Measurements from ENCODE around the gene XRRA1.
"Not testable (repeated sequence)": the region's sequence is repeated elsewhere in the genome, so short reads cannot be mapped to it uniquely, and the experiment has no call there.

XRRA1 gene, protein sequence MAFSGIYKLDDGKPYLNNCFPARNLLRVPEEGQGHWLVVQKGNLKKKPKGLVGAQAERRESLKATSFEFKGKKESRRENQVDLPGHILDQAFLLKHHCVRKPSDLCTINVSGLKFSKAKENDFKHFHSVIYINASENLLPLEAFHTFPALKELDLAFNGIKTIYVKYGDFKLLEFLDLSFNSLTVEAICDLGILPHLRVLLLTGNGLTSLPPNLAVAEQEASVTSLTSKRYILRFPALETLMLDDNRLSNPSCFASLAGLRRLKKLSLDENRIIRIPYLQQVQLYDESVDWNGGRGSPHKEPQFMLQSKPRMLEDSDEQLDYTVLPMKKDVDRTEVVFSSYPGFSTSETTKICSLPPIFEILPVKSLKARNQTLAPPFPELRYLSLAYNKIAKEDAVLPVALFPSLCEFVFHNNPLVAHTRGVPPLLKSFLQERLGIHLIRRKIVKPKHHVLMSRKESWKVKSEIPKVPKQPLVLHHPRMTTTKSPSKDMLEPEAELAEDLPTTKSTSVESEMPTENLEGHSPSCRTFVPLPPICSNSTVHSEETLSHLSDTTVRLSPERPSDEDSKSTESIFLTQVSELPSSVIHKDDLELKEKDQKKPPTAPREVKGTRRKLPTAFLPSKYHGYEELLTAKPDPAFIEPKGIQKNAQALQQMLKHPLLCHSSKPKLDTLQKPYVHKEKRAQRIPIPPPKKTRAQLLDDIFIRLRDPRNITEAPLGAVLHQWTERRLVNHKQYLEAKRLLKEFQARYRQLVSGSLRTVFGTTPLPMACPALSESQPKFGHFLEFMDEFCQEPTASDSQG

DNA sequence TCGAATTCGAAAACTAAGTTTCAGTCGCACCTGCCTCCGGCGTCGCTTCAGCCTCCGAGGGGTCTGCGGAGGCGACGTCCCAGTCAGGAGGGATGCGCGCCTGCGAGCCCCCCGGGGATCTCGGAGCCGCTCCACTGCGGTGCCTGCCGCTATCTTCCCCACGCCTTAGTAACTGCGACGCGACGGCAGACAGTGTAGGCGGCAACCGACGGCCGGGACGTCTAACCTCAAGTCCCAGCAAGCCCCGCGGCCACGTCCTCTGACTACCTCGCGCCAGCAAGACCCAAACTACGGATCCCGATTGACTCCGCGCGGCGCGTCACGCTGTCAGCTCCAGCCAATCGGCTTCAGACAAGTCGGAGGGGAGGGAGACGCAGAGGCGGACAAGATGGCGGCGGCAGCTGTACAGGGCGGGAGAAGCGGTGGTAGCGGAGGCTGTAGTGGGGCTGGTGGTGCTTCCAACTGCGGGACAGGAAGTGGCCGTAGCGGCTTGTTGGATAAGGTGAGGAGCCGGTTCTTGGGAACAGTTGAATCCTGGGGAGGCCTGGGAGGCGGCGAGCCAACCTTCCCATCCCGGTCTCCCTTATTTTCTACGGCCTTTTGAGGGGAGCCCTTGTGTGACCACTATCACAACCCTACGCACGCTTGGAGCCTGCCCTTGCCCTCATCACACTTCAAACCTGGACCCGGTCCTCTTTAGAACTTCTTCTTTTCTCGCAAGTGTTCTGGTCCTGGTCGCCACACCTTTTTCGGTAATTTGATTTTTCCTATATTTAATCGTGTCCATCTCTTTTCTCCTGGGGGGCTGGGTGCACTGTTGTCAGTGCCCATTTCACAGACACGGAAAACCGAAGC lies at the start of gene XRRA1, which contains the start of gene SPCS2:
XRRA1 (minus strand) TSS at position 194 of the 855 bp plus-strand sequence. CDS start 8,213 bp downstream, outside the sequence.
SPCS2 (plus strand) TSS at position 369 of the 855 bp plus-strand sequence; CDS start at position 389, 20 bp downstream.
- peak; percentile 95 for DNase-seq (ENCODE audit: low read depth)

DNA sequence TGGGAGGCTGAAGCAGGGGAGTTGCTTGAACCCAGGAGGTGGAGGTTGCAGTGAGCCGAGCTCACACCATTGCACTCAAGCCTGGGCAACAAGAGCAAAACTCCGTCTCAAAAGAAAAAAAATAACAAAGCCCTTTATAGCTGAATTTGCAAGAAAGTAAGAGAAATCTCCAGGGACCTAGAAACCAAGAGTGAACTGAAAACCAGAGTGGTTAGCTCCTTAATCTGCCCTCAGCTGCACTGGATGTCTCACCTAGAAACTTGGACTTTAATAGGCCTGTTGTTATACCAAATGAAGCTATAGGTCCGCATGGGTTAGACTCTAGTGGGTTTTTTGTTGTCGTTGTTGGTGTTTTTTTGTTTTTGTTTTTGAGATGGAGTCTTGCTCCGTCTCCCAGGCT lies 44.0 kb upstream of the XRRA1 start:
- no peak for DNase-seq (ENCODE audit: low read depth)

DNA sequence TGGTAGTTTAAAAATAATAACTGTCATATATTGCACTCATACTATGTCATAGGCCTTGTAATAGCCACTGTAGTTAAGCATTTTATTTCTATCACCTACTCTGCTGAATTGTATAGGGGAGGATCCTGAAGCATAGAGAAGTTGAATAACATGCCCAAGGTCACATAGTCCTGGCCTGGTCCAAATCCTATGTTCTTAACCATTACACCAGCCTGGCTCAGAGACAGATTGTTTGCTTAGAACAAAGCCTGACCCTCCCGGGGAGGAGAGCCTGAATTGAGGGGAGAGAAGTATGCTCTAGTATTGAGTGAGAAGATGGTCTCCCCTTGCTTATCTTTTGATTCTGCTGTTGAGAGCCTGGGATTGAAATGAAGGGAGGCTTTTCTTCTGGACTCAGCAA lies 42.0 kb upstream of the XRRA1 start:
- DNase-seq (ENCODE audit: low read depth), result no peak

DNA sequence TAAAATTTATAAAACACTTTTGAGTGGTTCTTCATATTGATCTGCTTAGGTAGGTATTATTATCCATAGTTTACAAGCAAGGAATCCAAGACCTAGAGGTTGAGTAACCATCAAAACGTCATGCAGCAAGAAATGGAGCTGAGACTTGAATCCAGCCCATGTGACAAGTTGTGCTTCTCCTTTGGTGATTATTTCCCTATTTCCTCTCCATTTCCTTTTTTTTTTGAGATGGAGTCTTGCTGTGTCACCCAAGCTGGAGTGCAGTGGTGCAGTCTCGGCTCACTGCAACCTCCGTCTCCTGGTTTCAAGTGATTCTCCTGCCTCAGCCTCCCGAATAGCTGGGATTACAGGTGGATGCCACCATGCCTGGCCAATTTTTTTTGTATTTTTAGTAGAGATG lies 41.3 kb upstream of the XRRA1 start:
- not testable (repeated sequence) for DNase-seq (ENCODE audit: low read depth)

DNA sequence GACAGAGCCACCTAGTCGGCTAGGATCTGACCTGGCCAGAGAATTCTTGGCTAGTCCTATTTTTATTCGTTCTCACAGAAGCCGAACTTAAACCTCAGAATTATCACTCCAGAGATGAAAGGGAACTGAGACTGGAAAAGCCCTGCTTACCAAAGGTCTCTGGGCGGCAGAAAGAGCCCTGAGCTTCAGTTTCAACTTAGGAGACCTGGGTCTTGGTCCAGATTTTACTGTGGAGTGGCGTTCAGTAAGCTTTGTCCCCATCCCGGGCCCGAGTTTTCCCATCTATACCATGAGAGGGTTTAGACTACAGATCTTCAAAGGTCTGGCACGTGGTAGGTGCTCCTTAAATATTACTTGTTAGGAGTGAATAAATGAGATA lies 40.4 kb upstream of the XRRA1 start:
- DNase-seq (ENCODE audit: low read depth), result no peak

DNA sequence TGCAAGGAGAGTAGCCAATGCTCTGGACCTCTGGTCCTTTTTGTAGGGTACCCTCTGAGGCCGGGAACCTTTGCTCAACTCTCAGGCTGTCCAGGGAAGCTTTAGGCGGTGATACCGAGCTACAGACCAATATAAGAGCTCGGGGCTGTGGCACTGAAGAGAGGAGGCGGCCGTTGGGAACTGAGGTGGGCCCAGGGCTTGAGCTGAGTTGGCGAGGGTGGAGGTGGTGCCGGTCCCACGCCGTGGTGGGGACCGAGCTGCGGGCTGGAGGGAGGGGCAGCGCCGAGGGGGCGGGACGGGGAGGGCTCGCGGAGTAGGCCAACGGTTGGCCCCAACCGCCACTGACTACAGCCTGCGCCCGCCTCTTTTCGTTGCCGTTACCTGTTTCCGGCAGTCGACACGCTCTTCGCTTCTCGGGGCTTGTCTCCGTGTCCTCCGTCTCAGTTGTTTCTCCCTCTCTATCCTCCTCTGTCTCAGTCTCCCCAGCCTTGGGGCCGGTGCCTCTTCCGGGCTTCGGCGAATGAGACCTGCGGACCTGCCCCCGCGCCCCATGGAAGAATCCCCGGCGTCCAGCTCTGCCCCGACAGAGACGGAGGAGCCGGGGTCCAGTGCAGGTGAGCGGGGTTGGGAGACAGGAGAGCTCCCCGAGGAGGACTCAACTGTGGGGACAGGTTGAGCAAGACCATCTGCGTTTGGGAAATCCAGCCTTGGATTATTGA lies 39.8 kb upstream of the XRRA1 start, which contains the start of gene NEU3:
NEU3 (plus strand) TSS at position 393 of the 719 bp plus-strand sequence; CDS start at position 521, 128 bp downstream.
- peak; percentile 69 for DNase-seq (ENCODE audit: low read depth)

DNA sequence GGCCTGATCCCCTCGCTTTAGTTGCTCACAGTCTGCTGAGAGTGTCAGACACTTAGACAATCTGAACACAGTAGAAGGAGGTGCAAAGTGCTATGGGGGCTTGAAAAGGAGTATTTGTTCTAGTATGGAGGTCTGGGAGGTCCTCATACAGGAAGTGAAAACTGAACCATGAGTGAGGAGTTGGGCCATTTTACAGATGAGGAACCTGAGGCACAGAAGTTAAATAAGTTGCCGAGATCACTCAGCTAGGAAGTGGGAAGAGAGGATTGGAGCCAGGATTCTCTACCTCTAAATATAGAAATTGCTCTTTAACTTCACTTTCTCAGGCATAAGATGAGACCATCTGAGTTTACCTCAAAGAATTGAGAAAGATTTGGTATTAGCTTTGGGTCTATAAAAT lies 35.8 kb upstream of the XRRA1 start:
- DNase-seq (ENCODE audit: low read depth), result no peak

DNA sequence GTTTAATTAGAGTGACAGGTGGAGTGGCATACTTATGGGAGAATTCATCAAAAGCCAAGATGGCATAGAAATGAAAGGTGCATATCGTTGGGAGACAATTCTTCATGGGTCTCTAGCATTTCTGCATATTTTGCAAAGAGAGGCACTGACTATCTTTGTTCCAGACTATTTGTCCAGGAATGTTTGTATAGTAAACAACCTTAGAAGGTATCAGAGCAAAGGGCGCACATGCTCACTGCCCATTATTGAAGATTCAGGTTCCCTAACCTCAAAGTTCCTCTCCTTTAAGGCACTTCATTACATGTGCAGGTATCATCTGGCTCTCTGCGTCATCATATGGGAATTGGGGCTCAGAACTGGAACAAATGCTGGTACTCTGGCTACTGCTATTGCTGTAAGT lies 35.2 kb upstream of the XRRA1 start:
- DNase-seq (ENCODE audit: low read depth), result no peak

DNA sequence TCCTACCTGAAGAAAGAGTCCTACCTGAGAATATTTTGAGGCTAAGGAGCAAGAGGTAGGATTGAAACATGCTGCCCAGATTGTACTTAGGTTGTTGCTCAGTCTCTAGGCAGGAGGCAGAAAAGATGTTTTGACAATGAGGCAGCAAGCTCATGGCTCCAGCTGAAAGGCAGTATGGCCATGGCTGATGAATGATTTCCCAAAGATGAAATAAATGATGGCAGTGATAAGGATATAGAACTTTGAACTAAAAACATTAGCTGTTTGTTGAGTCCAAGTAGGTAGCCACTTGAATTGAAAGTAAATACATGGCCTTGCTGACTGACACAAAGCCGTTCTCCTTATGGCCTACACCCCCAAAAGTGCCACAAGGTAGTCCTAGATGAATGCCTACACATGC lies 33.0 kb upstream of the XRRA1 start:
- DNase-seq (ENCODE audit: low read depth), result no peak

DNA sequence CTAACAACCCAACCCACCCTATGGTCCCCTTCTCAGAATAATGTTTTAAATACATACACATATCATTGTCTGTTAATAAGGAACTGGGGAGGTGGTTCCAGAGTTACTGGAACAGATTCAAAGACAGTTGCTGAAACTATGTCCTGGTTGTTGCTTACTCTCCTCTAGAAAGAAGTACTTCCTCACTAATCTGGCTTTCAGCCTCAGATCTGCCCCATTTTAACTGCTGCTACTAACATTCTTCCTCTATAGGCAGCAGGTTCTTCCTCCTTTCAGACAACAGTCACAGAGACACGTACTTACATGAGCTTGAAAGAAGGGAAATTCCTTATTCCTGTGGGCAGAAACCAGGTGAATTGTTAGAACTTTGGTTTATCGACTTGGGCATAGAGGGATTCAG lies 31.7 kb upstream of the XRRA1 start:
- no peak for DNase-seq (ENCODE audit: low read depth)

DNA sequence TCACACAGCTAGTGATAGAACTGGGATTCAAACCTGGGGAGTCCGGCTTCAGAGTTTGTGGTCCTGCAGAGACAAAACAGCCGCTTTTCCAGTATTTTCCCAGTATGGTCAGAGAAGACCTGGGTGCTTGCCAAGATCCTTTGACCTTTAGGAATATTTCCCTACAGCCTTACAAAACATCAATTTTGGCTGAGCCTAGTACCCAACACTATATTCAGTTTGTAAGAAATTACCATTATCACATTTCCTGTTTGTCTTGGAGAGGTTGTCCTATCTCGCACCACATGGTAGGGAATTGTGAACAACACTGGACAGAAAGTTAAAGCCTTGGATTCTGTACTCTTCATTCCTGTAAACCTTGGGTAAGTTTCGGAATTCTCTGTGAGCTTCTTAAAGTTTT lies 29.1 kb upstream of the XRRA1 start:
- DNase-seq (ENCODE audit: low read depth), result no peak

DNA sequence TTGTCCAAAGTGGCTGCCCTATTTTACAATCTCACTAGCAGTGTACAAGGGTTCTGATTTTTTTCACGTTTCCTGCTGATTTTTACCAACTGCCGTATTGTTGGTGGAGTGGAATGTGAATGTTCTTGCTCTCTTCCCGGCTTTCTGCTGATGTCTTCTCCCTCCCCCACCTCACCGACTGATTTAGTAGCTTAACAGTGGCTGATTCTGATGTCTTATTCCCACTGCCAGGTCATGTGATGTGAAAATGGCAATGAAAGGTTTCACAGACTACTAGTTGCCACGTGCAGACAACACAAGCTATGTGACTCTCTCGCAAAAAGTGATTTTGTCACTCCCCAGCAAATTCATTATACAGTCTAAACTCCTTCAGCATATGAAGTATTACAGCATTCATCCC lies 22.5 kb upstream of the XRRA1 start:
- no peak for DNase-seq (ENCODE audit: low read depth)

DNA sequence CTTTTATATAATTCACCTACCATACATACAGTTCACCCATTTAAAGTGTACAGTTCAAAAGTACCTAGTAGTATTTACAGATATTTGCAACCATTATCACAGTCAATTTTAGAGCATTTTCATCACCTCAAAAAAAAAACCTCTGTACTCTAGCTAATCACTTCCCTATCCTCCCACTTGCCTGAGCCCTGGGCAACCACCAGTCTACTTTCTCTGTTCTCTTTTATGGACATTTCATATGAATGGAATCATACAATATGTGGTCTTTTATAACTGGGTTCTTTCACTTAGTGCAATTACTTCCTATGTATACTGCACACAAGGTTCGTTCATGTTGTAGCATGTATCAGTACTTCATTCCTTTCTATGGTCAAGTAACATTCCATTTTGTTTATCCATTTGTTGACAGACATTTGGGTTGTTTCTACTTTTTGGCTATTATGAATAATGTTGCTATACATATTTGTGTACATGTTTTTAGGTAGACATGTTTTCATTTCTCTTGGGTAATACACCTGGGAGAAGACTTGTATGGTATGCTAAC lies 22.0 kb upstream of the XRRA1 start:
- DNase-seq (ENCODE audit: low read depth), result no peak

DNA sequence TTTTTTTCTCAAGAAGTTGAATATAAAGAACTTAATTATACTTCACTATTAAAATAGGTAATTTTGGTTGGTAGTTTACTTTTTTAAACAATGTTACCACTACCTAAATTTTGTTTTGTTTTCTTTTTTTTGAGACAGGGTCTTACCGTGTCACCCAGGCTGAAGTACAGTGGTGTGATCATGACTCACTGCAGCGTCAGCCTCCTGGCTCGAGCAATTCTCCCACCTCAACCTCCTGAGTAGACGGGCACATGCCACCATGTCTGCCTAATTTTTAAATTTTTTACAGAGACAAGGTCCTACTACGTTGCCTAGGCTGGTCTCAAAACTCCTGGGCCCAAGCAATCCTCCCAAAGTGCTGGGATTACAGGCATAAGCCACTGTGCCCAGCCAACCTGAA lies 17.8 kb upstream of the XRRA1 start:
- no peak for DNase-seq (ENCODE audit: low read depth)

DNA sequence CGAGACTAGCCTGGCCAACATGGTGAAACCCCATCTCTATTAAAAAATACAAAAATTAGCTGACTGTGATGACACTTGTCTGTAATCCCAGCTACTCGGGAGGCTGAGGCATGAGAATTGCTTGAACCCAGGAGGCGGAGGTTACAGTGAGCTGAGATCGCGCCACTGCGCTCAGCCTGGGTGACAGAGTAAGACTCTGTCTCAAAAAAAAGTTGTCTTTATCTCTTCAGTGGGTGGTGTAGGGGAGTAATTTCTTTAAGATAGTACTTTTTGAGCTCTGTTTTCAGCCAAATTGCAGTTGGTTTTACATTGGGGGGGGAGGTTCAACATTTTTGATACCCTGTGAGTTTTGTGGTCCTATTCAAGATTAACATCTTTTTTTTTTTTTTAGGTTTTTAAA lies 11.2 kb upstream of the XRRA1 start:
- DNase-seq (ENCODE audit: low read depth), result not testable (repeated sequence)

DNA sequence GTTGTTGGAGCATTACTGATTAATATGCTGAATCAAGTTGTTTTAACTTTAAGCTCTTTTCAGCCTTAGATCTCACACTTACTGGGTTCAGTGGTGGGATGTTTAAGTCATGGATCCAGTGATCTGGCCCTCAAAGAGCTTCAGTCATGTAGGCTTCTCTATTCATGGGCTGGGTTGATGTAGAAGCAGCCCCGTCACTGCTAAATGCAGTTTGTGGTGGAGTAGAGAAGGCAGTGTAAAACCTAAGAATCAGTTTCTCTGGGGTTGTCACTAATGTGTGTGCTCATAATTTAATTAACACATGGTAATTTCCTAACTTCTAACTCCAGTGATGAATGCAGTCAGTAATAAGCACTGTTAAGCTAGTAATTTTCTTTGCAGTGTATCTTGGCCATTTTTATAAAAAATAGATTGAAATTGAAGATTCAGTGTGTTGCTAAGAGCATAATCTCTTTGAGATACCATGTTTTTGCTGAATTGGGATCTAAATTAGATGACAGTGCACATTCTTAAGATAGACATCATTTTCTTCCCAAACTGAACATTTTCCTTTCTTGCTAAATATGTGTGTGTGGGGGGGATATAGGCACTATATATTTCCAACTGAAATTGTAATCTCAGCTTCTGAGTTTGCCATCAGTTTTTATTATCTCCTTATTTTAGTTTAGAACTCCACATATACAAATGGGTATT lies 9.2 kb upstream of the XRRA1 start:
- DNase-seq (ENCODE audit: low read depth), result no peak

DNA sequence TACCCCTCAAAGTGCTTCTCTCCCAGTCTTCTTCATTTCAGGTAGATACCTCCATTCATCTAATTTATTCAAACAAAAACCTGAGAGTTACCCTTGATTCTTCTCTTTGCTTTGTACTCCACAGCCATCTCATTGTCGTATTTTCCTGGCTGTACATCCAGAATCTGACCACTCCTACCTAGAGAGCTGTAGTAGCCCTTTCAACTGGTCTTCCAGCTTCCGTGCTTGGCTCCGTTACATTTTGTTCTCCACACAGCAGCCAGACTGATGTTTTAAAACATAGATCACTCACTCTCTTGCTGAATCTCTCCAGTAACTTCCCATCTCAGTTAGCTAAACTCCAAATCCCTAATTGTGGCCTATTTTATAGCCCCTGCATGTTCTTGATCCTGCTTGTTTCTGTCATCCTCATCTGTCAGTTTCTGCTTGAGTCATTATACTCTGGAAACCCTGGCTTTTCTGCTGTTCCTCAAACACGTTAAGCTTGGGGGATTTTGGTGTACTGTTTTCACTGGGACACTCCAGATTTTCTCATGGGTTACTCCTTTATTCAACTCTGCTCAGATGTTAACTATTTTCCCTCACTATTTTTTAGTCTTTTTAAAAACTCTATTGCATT lies 7.6 kb upstream of the XRRA1 start:
- no peak for DNase-seq (ENCODE audit: low read depth)

DNA sequence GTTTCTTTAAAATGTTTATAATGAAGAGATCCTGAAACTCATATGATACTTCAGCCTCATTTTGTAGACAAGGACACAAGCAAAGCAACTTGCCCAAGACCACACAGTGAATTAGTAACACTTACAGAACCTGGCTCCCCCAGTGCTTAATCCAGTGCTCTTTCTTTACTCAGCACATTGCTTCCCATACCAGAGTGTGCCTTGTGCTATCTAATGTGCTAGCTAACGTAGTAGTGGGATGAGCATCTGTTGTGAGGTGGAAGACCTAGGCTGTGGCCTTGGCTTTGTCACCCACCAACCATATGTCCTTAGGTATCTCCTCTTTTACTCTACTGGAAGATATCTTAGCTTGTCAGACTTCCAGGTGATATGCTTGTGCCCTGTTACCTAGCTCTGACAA lies 5.3 kb upstream of the XRRA1 start:
- no peak for DNase-seq (ENCODE audit: low read depth)

DNA sequence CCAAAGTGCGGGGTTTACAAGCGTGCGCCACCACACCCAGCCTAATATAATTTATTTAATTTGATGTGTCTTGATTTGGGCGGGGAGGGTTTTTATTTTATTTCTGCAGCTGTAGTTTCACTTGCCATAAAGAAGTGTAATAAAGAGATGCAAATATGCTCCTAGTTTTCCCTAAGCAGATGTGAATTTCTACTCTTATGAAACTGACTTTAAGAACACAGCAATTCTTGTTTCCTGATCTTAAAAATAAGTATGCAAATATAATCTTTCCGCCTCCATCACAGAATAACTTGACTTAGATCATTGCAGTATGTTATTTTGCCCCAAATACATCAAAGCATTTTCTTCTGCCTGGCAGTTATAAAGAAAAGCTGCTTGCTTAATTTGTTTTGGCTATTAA lies 4.6 kb upstream of the XRRA1 start:
- no peak for DNase-seq (ENCODE audit: low read depth)

DNA sequence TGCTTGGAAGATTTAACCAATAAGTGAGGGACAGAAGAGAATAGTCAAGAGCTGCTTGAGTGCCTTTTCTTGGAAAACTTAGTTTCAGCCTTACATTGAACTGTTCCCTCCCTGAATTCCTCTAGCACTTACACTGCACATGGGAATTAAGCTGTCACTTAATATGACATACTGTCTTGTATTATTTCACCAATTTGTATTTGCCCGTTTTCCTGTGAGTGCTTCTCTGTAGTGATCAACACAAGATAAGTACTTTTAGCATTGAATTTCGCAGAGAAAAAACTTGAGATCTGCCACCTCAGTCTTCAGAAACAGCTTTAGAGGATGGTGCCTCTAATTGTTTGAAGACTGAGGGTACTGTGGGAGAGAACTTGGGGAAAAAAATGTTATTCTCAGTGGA lies 3.9 kb upstream of the XRRA1 start:
- no peak for DNase-seq (ENCODE audit: low read depth)

All from stimulated activated CD8-positive, alpha-beta memory T cell treated with anti-CD3 and anti-CD28 coated beads, Interleukin-7, amount 100 ng/mL, for 24 hours (primary cell).